Nephron (organoid): ENCODE measurements around the gene CDH11.

Source experiments
- H3K27ac Mint-ChIP-seq, 3 experiments: 2 replicates each; pipeline ENCODE4 v1.8.0; 2020; ENCODE audit warnings: mixed read lengths in 3 of 3, mild to moderate bottlenecking in 2 of 3, moderate library complexity in 1 of 3
- H3K27me3 Mint-ChIP-seq: 2 replicates; pipeline ENCODE4 v1.8.0; 2021; ENCODE audit warnings: low read depth, mild to moderate bottlenecking, moderate library complexity, mixed read lengths
- H3K36me3 Mint-ChIP-seq: 2 replicates; pipeline ENCODE4 v1.8.0; 2020; ENCODE audit warnings: low read depth, mixed read lengths
- H3K4me1 Mint-ChIP-seq: 2 replicates; pipeline ENCODE4 v1.8.0; 2020; ENCODE audit warnings: mixed read lengths
- H3K4me3 Mint-ChIP-seq, 3 experiments: 2 replicates each; pipeline ENCODE4 v1.8.0; 2020; ENCODE audit warnings: mild to moderate bottlenecking in 3 of 3, mixed read lengths in 3 of 3, moderate library complexity in 2 of 3
- H3K9me3 Mint-ChIP-seq: 2 replicates; pipeline ENCODE4 v1.8.0; 2020; ENCODE audit warnings: mixed read lengths
- TF ChIP-seq, protein P1 (sequence below), 3 experiments: fragments of 200-600 bp; sonication (generic); IDR thresholded peaks; one replicate each; pipeline ENCODE4 v1.5.0; 2021; ENCODE audit warnings: antibody characterized with exemption in 3 of 3; ENCODE audit not compliant: unreplicated experiment in 3 of 3

CDH11 gene

DNA sequence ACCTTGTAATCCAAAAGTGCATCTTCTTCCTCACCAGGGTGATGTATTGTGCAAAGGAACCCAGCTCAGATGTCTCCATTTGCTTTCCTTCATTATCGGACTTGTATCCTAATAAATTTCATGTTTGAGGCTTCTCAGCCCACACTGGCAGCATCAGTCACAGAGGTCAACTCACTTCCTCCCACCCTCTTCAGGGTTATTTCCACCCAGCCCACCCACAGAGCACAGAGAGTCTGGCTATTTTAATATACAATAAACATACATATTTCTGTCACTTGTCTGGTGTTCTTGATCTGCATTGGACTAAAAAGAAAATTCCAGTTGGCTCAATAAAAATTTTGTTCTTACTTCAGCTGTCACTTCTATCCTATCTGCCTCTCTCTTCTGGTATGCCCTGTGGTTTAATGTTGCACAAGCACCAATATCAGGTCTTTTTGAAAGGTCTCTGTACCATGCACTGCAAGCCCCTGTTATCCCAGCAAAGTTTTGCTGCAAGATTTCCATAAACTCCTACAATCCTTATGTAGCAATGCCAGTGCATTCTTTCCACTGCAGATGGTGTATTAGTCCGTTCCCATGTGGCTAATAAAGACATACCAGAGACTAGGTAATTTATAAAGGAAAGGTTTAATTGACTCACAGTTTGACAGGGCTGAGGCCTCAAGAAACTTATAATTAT is 201.8 kb downstream of the CDH11 start:
- TF ChIP-seq, protein P1, sequence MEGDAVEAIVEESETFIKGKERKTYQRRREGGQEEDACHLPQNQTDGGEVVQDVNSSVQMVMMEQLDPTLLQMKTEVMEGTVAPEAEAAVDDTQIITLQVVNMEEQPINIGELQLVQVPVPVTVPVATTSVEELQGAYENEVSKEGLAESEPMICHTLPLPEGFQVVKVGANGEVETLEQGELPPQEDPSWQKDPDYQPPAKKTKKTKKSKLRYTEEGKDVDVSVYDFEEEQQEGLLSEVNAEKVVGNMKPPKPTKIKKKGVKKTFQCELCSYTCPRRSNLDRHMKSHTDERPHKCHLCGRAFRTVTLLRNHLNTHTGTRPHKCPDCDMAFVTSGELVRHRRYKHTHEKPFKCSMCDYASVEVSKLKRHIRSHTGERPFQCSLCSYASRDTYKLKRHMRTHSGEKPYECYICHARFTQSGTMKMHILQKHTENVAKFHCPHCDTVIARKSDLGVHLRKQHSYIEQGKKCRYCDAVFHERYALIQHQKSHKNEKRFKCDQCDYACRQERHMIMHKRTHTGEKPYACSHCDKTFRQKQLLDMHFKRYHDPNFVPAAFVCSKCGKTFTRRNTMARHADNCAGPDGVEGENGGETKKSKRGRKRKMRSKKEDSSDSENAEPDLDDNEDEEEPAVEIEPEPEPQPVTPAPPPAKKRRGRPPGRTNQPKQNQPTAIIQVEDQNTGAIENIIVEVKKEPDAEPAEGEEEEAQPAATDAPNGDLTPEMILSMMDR (IDR thresholded peaks at IDR 0.05; ENCODE audit: unreplicated experiment in 3 of 3), result no peak
- H3K4me3 Mint-ChIP-seq, result no peak overlapping the region
- peaks cover 24% of the 10 kb centered on the region for H3K4me1 Mint-ChIP-seq
- H3K36me3 Mint-ChIP-seq, result no peaks in the 10 kb centered on the region
- H3K27ac Mint-ChIP-seq, result peak overlapping the region; percentile 15 to 78 (median 41)
- peaks cover 22% of the 10 kb centered on the region for H3K9me3 Mint-ChIP-seq
- no peaks in the 10 kb centered on the region for H3K27me3 Mint-ChIP-seq

DNA sequence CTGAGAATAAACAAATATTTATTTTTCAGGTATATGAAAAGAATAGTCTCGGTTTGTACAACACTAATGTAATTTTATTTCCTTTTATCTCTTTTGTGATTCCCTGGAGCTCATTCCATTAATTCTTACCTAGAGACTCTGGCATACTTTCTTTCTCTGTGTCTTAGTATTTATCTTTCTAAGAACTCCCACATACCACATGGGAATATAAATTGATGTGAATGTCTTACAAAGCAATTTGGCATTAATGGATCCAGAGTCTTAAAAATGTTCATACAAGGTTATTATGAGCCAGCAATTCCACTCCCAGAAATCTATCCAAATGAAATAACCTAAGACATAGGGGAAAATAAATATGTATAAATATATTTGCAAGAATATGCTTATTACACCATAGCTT is 202.7 kb downstream of the CDH11 start:
- TF ChIP-seq, protein P1 (IDR thresholded peaks at IDR 0.05; ENCODE audit: unreplicated experiment in 3 of 3), result no peak
- H3K4me1 Mint-ChIP-seq, result peaks cover 24% of the 10 kb centered on the region

DNA sequence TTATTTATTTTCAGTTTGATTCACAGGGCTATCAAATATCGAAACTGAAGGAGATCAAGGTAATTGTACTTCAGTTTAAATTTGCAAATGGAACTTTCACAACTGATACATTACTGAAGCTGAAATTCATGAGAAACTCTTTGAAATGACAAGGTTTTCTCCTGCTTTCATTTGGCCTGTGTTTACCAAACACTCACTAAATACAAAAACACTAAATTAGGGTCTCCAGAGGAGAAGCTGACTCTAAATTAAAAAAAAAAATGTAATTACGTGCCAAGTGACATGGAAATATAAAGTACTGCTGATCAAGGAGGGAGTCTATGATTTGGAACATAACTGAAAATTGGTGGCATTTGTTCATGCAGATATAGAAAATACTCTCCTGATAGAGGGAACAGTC is 205.8 kb downstream of the CDH11 start:
- TF ChIP-seq, protein P1 (IDR thresholded peaks at IDR 0.05; ENCODE audit: unreplicated experiment in 3 of 3), result no peak
- H3K36me3 Mint-ChIP-seq, result no peaks in the 10 kb centered on the region
- peaks cover 24% of the 10 kb centered on the region for H3K4me1 Mint-ChIP-seq
- no peak overlapping the region for H3K27ac Mint-ChIP-seq
- H3K9me3 Mint-ChIP-seq, result peaks cover 15% of the 10 kb centered on the region
- no peak overlapping the region for H3K4me3 Mint-ChIP-seq
- H3K27me3 Mint-ChIP-seq, result no peaks in the 10 kb centered on the region

More for the DNA sequence above, 202.7 kb downstream of the CDH11 start:
- Mint-ChIP-seq H3K9me3 (peaks cover 22% of the 10 kb centered on the region), H3K27me3 (no peaks in the 10 kb centered on the region), H3K36me3 (no peaks in the 10 kb centered on the region), H3K27ac (peak overlapping the region in 2 of 3 experiments; percentile 38 to 41), H3K4me3 (no peak overlapping the region)

DNA sequence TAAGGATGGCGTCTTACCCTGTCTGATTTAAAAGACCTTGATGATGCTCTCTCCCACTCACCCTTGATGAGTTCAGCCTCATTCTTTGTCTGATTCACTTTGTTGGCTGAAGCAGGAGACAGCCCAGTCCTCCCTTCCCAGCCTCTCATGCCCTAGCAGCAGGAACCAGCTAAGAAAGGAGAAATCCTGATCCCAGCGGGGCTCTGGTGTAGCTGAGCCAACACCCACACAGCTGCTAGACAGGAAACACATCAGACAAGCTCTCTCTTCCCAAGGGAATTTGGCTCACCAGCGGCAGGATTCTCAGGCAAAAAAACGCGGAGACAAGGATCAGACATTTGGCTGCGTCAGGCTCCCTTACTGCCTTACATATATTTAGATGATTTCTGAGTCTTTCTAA is 211.5 kb downstream of the CDH11 start:
- H3K27me3 Mint-ChIP-seq, result no peaks in the 10 kb centered on the region
- TF ChIP-seq, protein P1 (IDR thresholded peaks at IDR 0.05; ENCODE audit: unreplicated experiment in 3 of 3), result no peak
- H3K27ac Mint-ChIP-seq, result peak overlapping the region; percentile 91 to 96 (median 94)
- H3K4me3 Mint-ChIP-seq, result peak overlapping the region in 2 of 3 experiments; percentile 14 to 60
- no peaks in the 10 kb centered on the region for H3K36me3 Mint-ChIP-seq
- peaks cover 32% of the 10 kb centered on the region for H3K4me1 Mint-ChIP-seq
- no peaks in the 10 kb centered on the region for H3K9me3 Mint-ChIP-seq

DNA sequence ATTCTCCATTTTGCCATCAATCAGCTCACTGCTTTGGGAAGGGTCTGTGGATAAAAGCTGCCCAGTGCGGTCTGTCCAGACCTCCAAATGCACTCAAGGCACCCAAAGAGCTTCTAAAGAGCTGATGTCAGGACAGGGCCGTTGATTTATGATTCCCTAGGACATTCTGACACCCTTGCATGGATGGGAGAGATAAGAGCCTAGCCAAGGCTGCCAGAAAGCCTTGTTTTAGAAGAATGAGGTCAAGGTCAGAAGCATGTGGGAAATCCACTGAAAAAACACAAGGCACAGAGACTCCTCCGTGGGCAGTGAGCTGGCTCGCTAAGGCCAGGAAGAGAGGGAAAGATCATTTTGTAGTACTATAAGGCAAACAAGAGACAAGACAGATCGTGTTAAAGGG is 214.0 kb downstream of the CDH11 start:
- Mint-ChIP-seq H3K36me3 (no peaks in the 10 kb centered on the region), H3K9me3 (peaks cover 5% of the 10 kb centered on the region), H3K4me3 (peak overlapping the region; percentile 2 to 35 (median 7)), H3K4me1 (peaks cover 32% of the 10 kb centered on the region), H3K27me3 (no peaks in the 10 kb centered on the region), H3K27ac (peak overlapping the region; percentile 87 to 91 (median 89))
- TF ChIP-seq, protein P1 (IDR thresholded peaks at IDR 0.05; ENCODE audit: unreplicated experiment in 3 of 3), result no peak

DNA sequence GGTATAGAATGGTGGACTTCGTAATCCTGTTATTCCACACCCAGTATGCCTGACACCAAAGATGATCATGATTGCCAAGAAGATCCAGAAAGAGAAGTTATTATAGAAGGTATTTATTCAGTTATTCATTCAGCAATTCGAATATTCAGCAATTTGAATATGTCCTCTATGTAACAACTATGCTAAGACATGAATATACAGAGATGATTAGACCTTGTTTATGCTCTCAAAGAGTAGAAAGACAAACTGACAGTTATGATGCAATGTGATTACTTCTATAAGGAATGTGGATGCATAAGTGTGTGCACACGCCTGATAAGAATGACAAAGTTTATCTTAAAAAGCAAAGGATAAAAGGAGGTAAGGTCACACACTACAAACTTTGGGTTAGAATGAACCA is 218.1 kb downstream of the CDH11 start:
- H3K9me3 Mint-ChIP-seq, result peaks cover 5% of the 10 kb centered on the region
- H3K27me3 Mint-ChIP-seq, result no peaks in the 10 kb centered on the region
- H3K27ac Mint-ChIP-seq, result peak overlapping the region in 1 of 3 experiments; percentile 14
- TF ChIP-seq, protein P1 (IDR thresholded peaks at IDR 0.05; ENCODE audit: unreplicated experiment in 3 of 3), result no peak
- no peak overlapping the region for H3K4me3 Mint-ChIP-seq
- peaks cover 33% of the 10 kb centered on the region for H3K4me1 Mint-ChIP-seq
- no peaks in the 10 kb centered on the region for H3K36me3 Mint-ChIP-seq
